ENCODE measurements around the gene BTK. TPM values are rescaled to one million over a fixed set of nuclear protein-coding genes. Genes with fewer than 3 reads are reported as not detected.

BTK gene
- total RNA-seq, 2 experiments from 2014 or later, result 0.14 to 0.41 TPM

- CTCF ChIA-PET, result no interaction called here
- no peak for DNase-seq
- peaks cover 4% of the 10 kb centered on the region for H3K36me3 Mint-ChIP-seq
- no peak overlapping the region for H3K4me3 Mint-ChIP-seq
- H3K27ac Mint-ChIP-seq, result no peak overlapping the region
- no peak for ATAC-seq
- no peaks in the 10 kb centered on the region for H3K9me3 Mint-ChIP-seq (ENCODE audit: low read depth)
- H3K4me1 Mint-ChIP-seq, result peaks cover 9% of the 10 kb centered on the region
- H3K27me3 Mint-ChIP-seq, result peaks cover 2% of the 10 kb centered on the region
Observed at GRCh38 chrX:101386542-101386885, 523 bp upstream of the BTK start.

DNA sequence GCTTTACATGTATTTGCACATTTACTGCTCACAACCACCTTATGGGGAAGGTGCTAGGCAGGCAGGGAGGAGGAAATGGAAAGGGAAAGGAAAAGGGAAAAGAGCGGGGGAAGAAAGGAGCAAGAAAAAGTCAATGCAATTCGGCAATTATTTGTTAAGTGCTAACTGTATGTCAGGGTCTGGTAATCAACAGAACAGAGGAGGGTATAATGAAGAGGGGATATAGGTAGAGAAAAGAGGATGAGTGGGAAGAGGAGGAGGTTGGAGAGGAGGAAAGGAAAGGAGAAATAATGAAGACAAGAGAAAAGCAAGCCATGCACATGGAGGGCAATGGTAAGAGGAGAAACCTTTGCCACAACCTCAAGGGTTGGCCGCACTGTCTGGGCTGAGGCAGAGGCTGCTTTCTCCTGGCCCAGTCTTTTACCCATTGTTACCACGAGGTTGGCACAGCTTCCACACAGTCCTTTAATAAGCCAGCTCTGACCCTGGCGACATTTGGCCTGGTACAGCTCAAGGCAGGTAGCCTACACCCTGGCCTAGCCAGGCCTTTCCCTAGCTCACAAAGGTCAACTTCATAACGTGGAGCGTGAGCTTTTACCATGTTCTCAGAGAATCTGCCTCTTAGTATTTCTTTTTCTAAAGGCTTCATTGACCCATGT lies 836 bp downstream of the BTK start:
- ATAC-seq, result no peak
- Mint-ChIP-seq H3K9me3 (ENCODE audit: low read depth) (no peaks in the 10 kb centered on the region), H3K36me3 (no peaks in the 10 kb centered on the region), H3K4me1 (peaks cover 7% of the 10 kb centered on the region), H3K27me3 (peaks cover 2% of the 10 kb centered on the region), H3K27ac (no peak overlapping the region), H3K4me3 (no peak overlapping the region)
- DNase-seq, result no peak
- CTCF ChIA-PET, result no interaction called here

DNA sequence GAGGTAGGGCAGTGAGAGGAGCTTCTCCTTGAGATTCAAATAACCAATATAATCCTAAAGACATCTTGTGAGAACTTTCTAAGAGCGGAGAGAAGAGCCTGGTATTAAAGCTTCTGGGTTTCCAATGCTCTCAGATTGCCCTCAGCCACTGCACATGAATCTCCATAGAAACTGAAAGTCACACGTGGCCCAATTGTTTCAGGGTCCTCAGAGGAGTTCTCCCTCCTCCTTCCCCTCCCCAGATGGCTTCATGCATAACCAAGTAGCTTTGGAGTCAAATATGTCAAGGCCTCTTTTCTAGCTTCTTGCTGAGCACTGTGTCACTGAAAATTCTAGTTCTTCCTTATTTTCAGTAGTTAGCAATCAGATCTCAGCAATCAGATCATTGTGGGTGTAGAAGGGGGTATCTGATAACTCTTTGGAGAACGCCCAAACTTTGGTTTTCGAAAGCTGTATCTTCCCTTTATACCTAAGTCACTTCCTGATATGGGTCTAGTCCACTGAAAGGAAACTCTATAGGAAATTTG lies 2.2 kb downstream of the BTK start:
- ATAC-seq, result no peak
- Mint-ChIP-seq H3K27ac (no peak overlapping the region), H3K36me3 (no peaks in the 10 kb centered on the region), H3K4me1 (peaks cover 5% of the 10 kb centered on the region), H3K27me3 (peaks cover 4% of the 10 kb centered on the region), H3K9me3 (ENCODE audit: low read depth) (no peaks in the 10 kb centered on the region), H3K4me3 (no peak overlapping the region)
- DNase-seq, result no peak
- CTCF ChIA-PET, result no interaction called here

- Mint-ChIP-seq H3K9me3 (ENCODE audit: low read depth) (no peaks in the 10 kb centered on the region), H3K27ac (no peak overlapping the region), H3K27me3 (peaks cover 12% of the 10 kb centered on the region), H3K4me3 (no peak overlapping the region), H3K4me1 (no peaks in the 10 kb centered on the region), H3K36me3 (no peaks in the 10 kb centered on the region)
- ATAC-seq (no peak), DNase-seq (no peak)
- CTCF ChIA-PET, result no interaction called here
Observed at GRCh38 chrX:101377547-101377946, 8.4 kb downstream of the BTK start.

- Mint-ChIP-seq H3K27ac (no peak overlapping the region), H3K4me1 (no peaks in the 10 kb centered on the region)
- ATAC-seq, result no peak
Observed at GRCh38 chrX:101370888-101371504, 15.0 kb downstream of the BTK start.

DNA sequence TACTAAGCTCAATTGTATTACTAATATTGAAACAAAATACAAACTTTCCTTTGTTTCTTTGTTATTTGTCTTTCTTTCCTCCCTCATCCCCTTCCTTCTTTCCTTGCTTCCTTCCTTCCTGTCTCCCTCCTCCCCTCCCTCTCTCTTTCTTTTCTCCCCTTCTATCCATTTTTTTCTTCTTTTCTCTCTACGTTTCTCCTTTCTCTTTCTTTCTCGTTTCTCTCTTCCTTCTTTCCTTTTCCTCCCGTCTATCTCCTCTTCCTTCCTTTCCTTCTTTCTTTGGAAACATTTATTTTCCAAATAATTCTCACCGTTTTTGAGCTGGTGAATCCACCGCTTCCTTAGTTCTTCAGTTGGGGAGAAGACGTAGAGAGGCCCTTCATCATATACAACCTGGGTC lies 16.3 kb downstream of the BTK start:
- DNase-seq, result no peak
- no peaks in the 10 kb centered on the region for H3K36me3 Mint-ChIP-seq
- peaks cover 5% of the 10 kb centered on the region for H3K27me3 Mint-ChIP-seq
- no peak overlapping the region for H3K4me3 Mint-ChIP-seq
- no peak overlapping the region for H3K27ac Mint-ChIP-seq
- no peaks in the 10 kb centered on the region for H3K9me3 Mint-ChIP-seq (ENCODE audit: low read depth)
- CTCF ChIA-PET, result no interaction called here
- no peak for ATAC-seq
- H3K4me1 Mint-ChIP-seq, result no peaks in the 10 kb centered on the region

More at GRCh38 chrX:101370888-101371504, 15.0 kb downstream of the BTK start:
- H3K27me3 Mint-ChIP-seq, result peaks cover 12% of the 10 kb centered on the region
- CTCF ChIA-PET, result no interaction called here
- DNase-seq, result no peak
- no peak overlapping the region for H3K4me3 Mint-ChIP-seq
- no peaks in the 10 kb centered on the region for H3K36me3 Mint-ChIP-seq
- H3K9me3 Mint-ChIP-seq (ENCODE audit: low read depth), result no peaks in the 10 kb centered on the region

- H3K4me3 Mint-ChIP-seq, result no peak overlapping the region
- CTCF ChIA-PET, result no interaction called here
- peaks cover 2% of the 10 kb centered on the region for H3K27me3 Mint-ChIP-seq
- no peak overlapping the region for H3K27ac Mint-ChIP-seq
- ATAC-seq, result no peak
- no peaks in the 10 kb centered on the region for H3K9me3 Mint-ChIP-seq (ENCODE audit: low read depth)
- no peak for DNase-seq
- H3K36me3 Mint-ChIP-seq, result no peaks in the 10 kb centered on the region
- no peaks in the 10 kb centered on the region for H3K4me1 Mint-ChIP-seq
Observed at GRCh38 chrX:101368800-101369199, 17.2 kb downstream of the BTK start.

GRCh38 chrX:101365301-101365795 lies 20.6 kb downstream of the BTK start:
- H3K4me3 Mint-ChIP-seq, result no peak overlapping the region
- no peak for ATAC-seq
- H3K27me3 Mint-ChIP-seq, result peaks cover 2% of the 10 kb centered on the region
- CTCF ChIA-PET, result no interaction called here
- no peak for DNase-seq
- H3K4me1 Mint-ChIP-seq, result no peaks in the 10 kb centered on the region
- no peak overlapping the region for H3K27ac Mint-ChIP-seq
- H3K9me3 Mint-ChIP-seq (ENCODE audit: low read depth), result no peaks in the 10 kb centered on the region
- H3K36me3 Mint-ChIP-seq, result no peaks in the 10 kb centered on the region

DNA sequence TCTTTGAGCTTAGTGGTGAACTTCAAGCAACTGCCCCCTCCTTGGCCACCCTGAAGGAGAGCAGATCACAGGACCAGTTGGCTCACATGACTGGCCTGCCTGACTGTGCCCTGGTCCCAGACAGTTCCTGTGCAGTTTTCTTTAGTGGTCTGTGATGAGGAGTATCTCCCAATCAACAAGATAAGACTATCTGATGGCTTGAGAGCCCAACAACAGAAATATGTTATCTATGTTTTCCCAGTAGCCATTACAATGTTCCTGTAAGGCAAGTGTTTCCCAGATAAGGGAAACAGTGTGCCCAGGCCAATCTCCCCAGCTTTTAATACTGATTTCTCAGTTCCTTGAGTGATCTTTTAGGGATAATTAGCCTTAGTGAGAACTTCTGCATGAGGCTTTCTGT lies 23.2 kb downstream of the BTK start:
- CTCF ChIA-PET, result no interaction called here
- Mint-ChIP-seq H3K4me3 (no peak overlapping the region), H3K4me1 (peaks cover 6% of the 10 kb centered on the region), H3K9me3 (ENCODE audit: low read depth) (no peaks in the 10 kb centered on the region), H3K27ac (no peak overlapping the region), H3K27me3 (no peaks in the 10 kb centered on the region), H3K36me3 (no peaks in the 10 kb centered on the region)
- ATAC-seq (no peak), DNase-seq (no peak)

- no peaks in the 10 kb centered on the region for H3K9me3 Mint-ChIP-seq (ENCODE audit: low read depth)
- no peaks in the 10 kb centered on the region for H3K36me3 Mint-ChIP-seq
- CTCF ChIA-PET, result no interaction called here
- DNase-seq (no peak), ATAC-seq (no peak)
- peaks cover 8% of the 10 kb centered on the region for H3K4me1 Mint-ChIP-seq
- no peak overlapping the region for H3K27ac Mint-ChIP-seq
- H3K4me3 Mint-ChIP-seq, result no peak overlapping the region
- no peaks in the 10 kb centered on the region for H3K27me3 Mint-ChIP-seq
Observed at GRCh38 chrX:101362116-101362515, 23.9 kb downstream of the BTK start.

GRCh38 chrX:101360390-101360789 lies 25.6 kb downstream of the BTK start:
- no peak overlapping the region for H3K4me3 Mint-ChIP-seq
- CTCF ChIA-PET, result no interaction called here
- H3K27ac Mint-ChIP-seq, result no peak overlapping the region
- ATAC-seq (no peak), DNase-seq (no peak)
- no peaks in the 10 kb centered on the region for H3K36me3 Mint-ChIP-seq
- H3K9me3 Mint-ChIP-seq (ENCODE audit: low read depth), result no peaks in the 10 kb centered on the region
- H3K27me3 Mint-ChIP-seq, result no peaks in the 10 kb centered on the region
- peaks cover 8% of the 10 kb centered on the region for H3K4me1 Mint-ChIP-seq

DNA sequence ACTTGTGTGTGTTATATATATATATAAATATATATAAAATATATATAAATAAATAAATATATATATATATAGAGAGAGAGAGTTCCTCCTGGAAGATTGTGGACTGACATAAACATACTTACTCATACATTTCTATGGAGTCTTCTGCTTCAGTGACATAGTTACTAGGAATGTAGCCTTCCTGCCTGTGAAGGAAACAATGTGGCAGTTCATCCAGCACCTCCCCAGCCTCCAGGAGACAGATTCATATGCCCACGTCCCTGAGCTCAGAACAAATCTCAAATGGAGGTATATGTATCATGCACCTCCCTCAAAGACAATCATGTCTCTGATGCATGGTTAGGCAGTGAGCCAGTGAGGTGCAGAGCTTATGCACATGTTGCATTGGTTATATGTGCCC lies 26.0 kb downstream of the BTK start:
- no peaks in the 10 kb centered on the region for H3K36me3 Mint-ChIP-seq
- no peaks in the 10 kb centered on the region for H3K27me3 Mint-ChIP-seq
- ATAC-seq, result no peak
- H3K27ac Mint-ChIP-seq, result no peak overlapping the region
- DNase-seq, result no peak
- CTCF ChIA-PET, result no interaction called here
- no peak overlapping the region for H3K4me3 Mint-ChIP-seq
- peaks cover 8% of the 10 kb centered on the region for H3K4me1 Mint-ChIP-seq
- H3K9me3 Mint-ChIP-seq (ENCODE audit: low read depth), result no peaks in the 10 kb centered on the region

DNA sequence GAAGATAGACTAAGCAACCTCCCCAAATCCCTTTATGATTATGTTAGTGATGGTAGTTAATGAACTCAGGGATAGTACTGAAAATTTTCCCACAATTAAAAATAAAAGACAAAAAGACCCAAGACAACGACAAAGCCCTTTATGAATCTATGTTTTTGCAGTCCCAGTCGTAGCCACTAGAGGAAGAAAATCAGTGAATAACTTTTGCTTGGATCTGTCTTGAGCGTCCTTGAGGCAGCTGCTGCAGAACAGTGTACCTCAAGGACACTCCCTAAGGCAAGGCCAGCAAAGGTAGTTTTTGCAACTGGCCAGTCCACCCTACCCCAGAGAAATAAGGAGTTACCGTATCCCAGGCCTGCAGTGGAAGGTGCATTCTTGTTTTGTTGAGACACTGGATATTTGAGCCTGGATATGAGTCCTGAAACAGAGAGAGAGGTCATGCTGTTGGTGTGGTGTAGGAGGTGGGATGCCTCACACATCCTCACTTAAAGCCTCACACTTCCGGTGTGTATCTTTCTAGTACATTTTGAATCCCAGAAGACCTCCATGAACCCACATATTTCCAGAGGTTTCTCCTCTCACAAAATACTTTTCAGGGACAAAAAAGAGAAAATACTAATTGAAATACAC lies 28.7 kb downstream of the BTK start:
- H3K36me3 Mint-ChIP-seq, result no peaks in the 10 kb centered on the region
- no peak for DNase-seq
- CTCF ChIA-PET, result interaction anchor here (1.3 kb wide), 1 partner anchor 33 kb away, joined by 4 read pairs; the partner anchor contains the start of gene RPL36A

GRCh38 chrX:101349193-101349562 lies 36.8 kb downstream of the BTK start:
- CTCF ChIA-PET, result interaction anchor here (0.8 to 1.4 kb wide), 1 partner anchor 42 kb away, joined by 3 to 5 read pairs; the partner anchor contains the start of gene RPL36A
- ATAC-seq (no peak), DNase-seq (no peak)
- Mint-ChIP-seq H3K27me3 (no peaks in the 10 kb centered on the region), H3K36me3 (peaks cover 5% of the 10 kb centered on the region), H3K27ac (peak overlapping the region; percentile 91), H3K4me1 (peaks cover 15% of the 10 kb centered on the region), H3K9me3 (ENCODE audit: low read depth) (no peaks in the 10 kb centered on the region), H3K4me3 (peak overlapping the region; percentile 89)

More for the DNA sequence above, 28.7 kb downstream of the BTK start:
- no peak overlapping the region for H3K27ac Mint-ChIP-seq
- ATAC-seq, result no peak
- no peaks in the 10 kb centered on the region for H3K27me3 Mint-ChIP-seq
- H3K4me1 Mint-ChIP-seq, result peaks cover 8% of the 10 kb centered on the region
- no peak overlapping the region for H3K4me3 Mint-ChIP-seq
- H3K9me3 Mint-ChIP-seq (ENCODE audit: low read depth), result no peaks in the 10 kb centered on the region

All from activated CD8-positive, alpha-beta memory T cell treated with anti-CD3 and anti-CD28 coated beads, Interleukin-2, amount 10 ng/mL, durations not matched to agents 7 days and 5 days (primary cell).